Nephron progenitor cell (in vitro differentiated cells): ENCODE measurements around the gene GDPD5.
A peak's percentile ranks its signal among the peaks of the same experiment; 100 is the strongest.

Experiments used
- DNase-seq: peaks from one replicate; pipeline ENCODE4 v3.0.0; 2021
- H3K27ac Mint-ChIP-seq: 2 replicates; pipeline ENCODE4 v1.8.0; 2021; ENCODE audit warnings: mild to moderate bottlenecking, moderate library complexity, mixed read lengths
- H3K27me3 Mint-ChIP-seq: 2 replicates; pipeline ENCODE4 v1.8.0; 2021; ENCODE audit warnings: mild to moderate bottlenecking, low read depth, mixed read lengths; ENCODE audit not compliant: poor library complexity
- H3K36me3 Mint-ChIP-seq: 2 replicates; pipeline ENCODE4 v1.8.0; 2021; ENCODE audit warnings: low read depth, mixed read lengths
- H3K4me1 Mint-ChIP-seq: 2 replicates; pipeline ENCODE4 v1.8.0; 2021; ENCODE audit warnings: mixed read lengths
- H3K4me3 Mint-ChIP-seq: 2 replicates; pipeline ENCODE4 v1.8.0; 2021; ENCODE audit warnings: mild to moderate bottlenecking, moderate library complexity, mixed read lengths
- H3K9me3 Mint-ChIP-seq: 2 replicates; pipeline ENCODE4 v1.8.0; 2021; ENCODE audit warnings: mild to moderate bottlenecking, moderate library complexity, mixed read lengths
- TF ChIP-seq, protein P1 (sequence below): fragments of 200-600 bp; sonication (generic); IDR thresholded peaks from 2 replicates; pipeline ENCODE4 v1.5.0; 2021; ENCODE audit warnings: antibody characterized with exemption

The GDPD5 gene

DNA sequence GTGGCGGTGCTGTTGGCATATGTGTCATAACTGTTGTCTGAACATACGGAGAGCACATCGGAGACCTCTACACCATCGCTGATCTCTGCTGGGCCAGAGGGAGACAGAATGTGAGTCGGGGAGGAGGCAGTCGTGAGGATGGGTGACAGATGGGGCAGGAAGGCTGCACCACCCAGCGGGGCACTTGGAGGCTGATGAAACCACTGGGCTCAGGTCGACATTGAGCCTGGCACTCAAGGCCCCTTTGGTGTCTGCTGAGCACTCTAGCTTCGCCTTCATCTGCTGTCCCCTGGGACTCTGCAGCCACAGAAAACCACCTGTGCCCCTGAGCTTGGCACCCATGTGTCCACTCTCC lies 90.2 kb downstream of the GDPD5 start:
- no peak overlapping the region for H3K27ac Mint-ChIP-seq
- H3K36me3 Mint-ChIP-seq: no peaks in the 10 kb centered on the region
- peaks cover 72% of the 10 kb centered on the region for H3K27me3 Mint-ChIP-seq
- H3K9me3 Mint-ChIP-seq: peaks cover 2% of the 10 kb centered on the region
- DNase-seq: no peak
- H3K4me3 Mint-ChIP-seq: no peak overlapping the region
- H3K4me1 Mint-ChIP-seq: peaks cover 50% of the 10 kb centered on the region
- TF ChIP-seq, protein P1, sequence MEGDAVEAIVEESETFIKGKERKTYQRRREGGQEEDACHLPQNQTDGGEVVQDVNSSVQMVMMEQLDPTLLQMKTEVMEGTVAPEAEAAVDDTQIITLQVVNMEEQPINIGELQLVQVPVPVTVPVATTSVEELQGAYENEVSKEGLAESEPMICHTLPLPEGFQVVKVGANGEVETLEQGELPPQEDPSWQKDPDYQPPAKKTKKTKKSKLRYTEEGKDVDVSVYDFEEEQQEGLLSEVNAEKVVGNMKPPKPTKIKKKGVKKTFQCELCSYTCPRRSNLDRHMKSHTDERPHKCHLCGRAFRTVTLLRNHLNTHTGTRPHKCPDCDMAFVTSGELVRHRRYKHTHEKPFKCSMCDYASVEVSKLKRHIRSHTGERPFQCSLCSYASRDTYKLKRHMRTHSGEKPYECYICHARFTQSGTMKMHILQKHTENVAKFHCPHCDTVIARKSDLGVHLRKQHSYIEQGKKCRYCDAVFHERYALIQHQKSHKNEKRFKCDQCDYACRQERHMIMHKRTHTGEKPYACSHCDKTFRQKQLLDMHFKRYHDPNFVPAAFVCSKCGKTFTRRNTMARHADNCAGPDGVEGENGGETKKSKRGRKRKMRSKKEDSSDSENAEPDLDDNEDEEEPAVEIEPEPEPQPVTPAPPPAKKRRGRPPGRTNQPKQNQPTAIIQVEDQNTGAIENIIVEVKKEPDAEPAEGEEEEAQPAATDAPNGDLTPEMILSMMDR: no peak

DNA sequence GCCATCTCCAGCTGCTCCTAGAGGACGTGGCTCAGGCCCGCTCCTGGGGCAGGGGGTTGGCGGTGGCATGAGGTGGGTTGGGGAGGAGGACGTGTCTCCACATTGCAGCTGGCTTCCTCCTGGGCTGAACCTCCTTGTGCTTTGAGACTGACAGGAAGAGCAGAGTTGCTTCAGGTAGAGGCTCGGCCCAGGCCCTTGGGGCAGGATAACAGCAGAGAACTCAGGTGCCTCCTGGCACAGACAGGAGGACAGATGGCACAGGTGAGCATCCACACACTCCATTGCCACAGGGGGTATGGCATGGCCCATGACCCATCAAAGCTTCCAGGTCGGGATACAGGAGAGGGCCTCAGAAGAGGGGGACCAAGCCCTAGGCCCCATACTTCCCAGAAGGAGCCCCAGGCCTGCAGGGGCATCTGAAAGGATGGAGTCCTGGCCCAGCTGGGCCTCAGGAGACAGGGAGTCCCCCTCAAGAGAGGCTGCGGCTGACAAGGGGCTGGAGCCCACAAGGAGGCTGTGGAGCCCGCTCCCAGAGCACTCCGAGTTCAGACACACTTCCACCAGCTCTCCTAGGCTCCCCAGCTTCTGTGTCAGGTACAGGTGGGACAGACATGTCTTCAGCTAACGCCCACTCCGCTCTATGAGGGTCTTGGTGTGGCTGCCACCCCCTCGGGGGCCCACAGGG lies 90.7 kb downstream of the GDPD5 start:
- Mint-ChIP-seq H3K9me3 (peaks cover 3% of the 10 kb centered on the region), H3K27me3 (peaks cover 69% of the 10 kb centered on the region), H3K36me3 (no peaks in the 10 kb centered on the region), H3K4me1 (peaks cover 46% of the 10 kb centered on the region), H3K27ac (no peak overlapping the region), H3K4me3 (no peak overlapping the region)
- DNase-seq: no peak
- TF ChIP-seq, protein P1: no peak

DNA sequence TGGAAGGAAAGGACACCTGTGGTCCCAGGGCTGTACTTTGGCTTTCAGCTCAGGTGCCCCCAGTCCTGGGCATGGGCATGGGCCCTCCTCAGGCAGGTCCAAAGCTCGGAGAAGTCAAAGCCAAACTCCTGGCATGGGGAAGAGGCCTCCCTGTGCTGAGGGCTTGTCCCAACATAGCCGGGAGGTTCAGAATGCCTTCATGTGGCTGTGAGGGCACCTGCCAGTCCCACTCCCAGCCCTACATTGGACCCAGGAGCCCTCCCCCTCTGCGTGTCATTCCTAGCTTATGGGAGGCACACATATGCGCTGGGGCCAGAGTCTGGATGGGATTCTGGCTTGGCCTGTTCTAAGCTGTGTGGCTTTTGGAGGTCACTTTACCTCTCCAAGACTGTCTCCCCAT lies 91.7 kb downstream of the GDPD5 start:
- Mint-ChIP-seq H3K27ac (no peak overlapping the region), H3K36me3 (peaks cover 4% of the 10 kb centered on the region), H3K9me3 (peaks cover 8% of the 10 kb centered on the region), H3K27me3 (peaks cover 72% of the 10 kb centered on the region), H3K4me3 (no peak overlapping the region), H3K4me1 (peaks cover 40% of the 10 kb centered on the region)
- TF ChIP-seq, protein P1: no peak
- DNase-seq: no peak

DNA sequence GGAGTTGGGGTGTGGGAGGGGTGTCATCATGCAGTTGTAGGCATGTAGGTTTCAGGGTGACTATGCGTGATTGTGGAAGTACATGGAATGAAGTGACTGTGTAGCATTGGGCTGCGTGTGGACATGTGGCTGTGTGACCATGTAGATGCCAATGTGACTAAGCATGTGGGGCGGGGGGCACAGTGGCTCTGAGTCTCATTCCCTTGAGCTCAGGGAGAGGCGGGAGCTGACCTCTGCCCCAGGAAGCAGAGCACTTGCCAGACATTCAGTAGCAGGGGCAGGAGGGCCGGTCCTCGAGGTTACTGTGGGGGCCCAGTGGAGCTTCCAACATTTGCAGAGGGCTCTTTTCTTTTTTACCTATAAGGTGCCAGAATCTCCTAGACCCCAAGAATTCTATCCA lies 92.3 kb downstream of the GDPD5 start:
- H3K9me3 Mint-ChIP-seq: peaks cover 14% of the 10 kb centered on the region
- H3K4me1 Mint-ChIP-seq: peaks cover 34% of the 10 kb centered on the region
- H3K36me3 Mint-ChIP-seq: peaks cover 11% of the 10 kb centered on the region
- TF ChIP-seq, protein P1: no peak
- H3K27ac Mint-ChIP-seq: no peak overlapping the region
- no peak for DNase-seq
- no peak overlapping the region for H3K4me3 Mint-ChIP-seq
- peaks cover 76% of the 10 kb centered on the region for H3K27me3 Mint-ChIP-seq

DNA sequence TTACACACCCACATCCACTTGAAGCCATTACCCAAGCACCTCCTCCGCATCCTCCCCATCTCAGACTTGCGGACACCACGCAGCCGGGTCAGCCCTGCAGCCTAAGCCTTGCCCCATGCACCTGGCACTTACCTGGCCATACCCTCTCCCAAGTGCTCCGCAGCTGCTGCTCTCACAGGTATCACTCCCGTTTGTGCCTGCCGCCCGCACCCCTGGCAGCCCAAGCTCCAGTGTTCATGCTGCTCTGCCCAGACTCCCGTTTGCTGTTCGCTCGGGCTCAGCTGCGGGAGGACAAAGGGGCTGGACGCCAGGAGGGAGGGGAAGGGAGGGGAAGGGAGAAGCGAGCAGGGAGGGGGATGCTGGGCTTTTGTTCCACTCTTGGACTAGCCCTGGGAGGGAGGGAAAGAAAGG lies 92.8 kb downstream of the GDPD5 start, which contains the start of gene KLHL35:
TSS of gene KLHL35 (minus strand) at position 293 of the 411 bp plus-strand sequence. CDS start 2,574 bp downstream, outside the sequence.
- TF ChIP-seq, protein P1: no peak
- no peak within 1 kb of the TSS for H3K27ac Mint-ChIP-seq
- DNase-seq: no peak
- peaks cover 20% of the 10 kb centered on the region for H3K9me3 Mint-ChIP-seq
- peaks cover 15% of the 10 kb centered on the region for H3K36me3 Mint-ChIP-seq
- H3K4me3 Mint-ChIP-seq: peak within 1 kb of the TSS; percentile 65
- H3K27me3 Mint-ChIP-seq: peaks cover 82% of the 10 kb centered on the region
- peaks cover 30% of the 10 kb centered on the region for H3K4me1 Mint-ChIP-seq
